Spleen (tissue), 7 donors: ENCODE measurements around the gene GALNT8.

Source experiments
- CTCF ChIP-seq, 11 experiments: fragments of 200-600 bp in 7 of 11; fragments of 450-650 bp in 4 of 11; sonication (generic) in 4 of 11; IDR thresholded peaks in 8 of 11; conservative IDR thresholded peaks in 3 of 11; 1 replicate in 7 of 11; 2 replicates in 4 of 11; pipeline versions ENCODE4 v1.4.0 to v1.8.0; 2016 to 2021; ENCODE audit warnings: antibody characterized with exemption in 11 of 11, inconsistent platforms in 4 of 11, mild to moderate bottlenecking in 1 of 11
- POLR2A ChIP-seq, 3 donors: fragments of 450-650 bp; IDR thresholded peaks; one replicate each; pipeline ENCODE4 v1.5.1; 2017; ENCODE audit warnings: antibody characterized with exemption in 3 of 3, mild to moderate bottlenecking in 1 of 3
- POLR2AphosphoS5 ChIP-seq, 3 donors: sonication (generic); formaldehyde crosslinking; IDR thresholded peaks; one replicate each; pipeline ENCODE4 v1.5.1; 2017; ENCODE audit warnings: antibody characterized with exemption in 3 of 3
- donor health status: DM: no; HTN: no; CAD: no; lungs with moderate emphysema.
- donor health status: DM: no; HTN: no; CAD: no.
- donor health status: DM: no; HTN: no; CAD: no.

- TF ChIP-seq CTCF (IDR thresholded peaks at IDR 0.05 in 8 of 11, conservative IDR thresholded peaks at IDR 0.05 in 3 of 11) (no peak), POLR2AphosphoS5 (IDR thresholded peaks at IDR 0.05) (peak in 1 of 3 donors; percentile 16), POLR2A (IDR thresholded peaks at IDR 0.05) (no peak)
Measured at GRCh38 chr12:4700621-4701026, 19.6 kb upstream of the GALNT8 start.
